H54 (cell line): ENCODE measurements around the gene DAND5.

Source experiments
- DNase-seq: peaks from one replicate; pipeline ENCODE4 v3.0.0; 2011; ENCODE audit warnings: low spot score, mixed read lengths; ENCODE audit not compliant: insufficient read length
- FAIRE-seq: peaks from 3 replicates; lab custom pipeline; 2011; peaks lifted over from hg19 to GRCh38; lab: Jason Lieb, UNC
- POLR2A ChIP-seq: IDR thresholded peaks from 2 replicates; pipeline ENCODE4 v1.6.1; 2011; ENCODE audit warnings: low read depth, mild to moderate bottlenecking, low read length

The DAND5 gene

DNA sequence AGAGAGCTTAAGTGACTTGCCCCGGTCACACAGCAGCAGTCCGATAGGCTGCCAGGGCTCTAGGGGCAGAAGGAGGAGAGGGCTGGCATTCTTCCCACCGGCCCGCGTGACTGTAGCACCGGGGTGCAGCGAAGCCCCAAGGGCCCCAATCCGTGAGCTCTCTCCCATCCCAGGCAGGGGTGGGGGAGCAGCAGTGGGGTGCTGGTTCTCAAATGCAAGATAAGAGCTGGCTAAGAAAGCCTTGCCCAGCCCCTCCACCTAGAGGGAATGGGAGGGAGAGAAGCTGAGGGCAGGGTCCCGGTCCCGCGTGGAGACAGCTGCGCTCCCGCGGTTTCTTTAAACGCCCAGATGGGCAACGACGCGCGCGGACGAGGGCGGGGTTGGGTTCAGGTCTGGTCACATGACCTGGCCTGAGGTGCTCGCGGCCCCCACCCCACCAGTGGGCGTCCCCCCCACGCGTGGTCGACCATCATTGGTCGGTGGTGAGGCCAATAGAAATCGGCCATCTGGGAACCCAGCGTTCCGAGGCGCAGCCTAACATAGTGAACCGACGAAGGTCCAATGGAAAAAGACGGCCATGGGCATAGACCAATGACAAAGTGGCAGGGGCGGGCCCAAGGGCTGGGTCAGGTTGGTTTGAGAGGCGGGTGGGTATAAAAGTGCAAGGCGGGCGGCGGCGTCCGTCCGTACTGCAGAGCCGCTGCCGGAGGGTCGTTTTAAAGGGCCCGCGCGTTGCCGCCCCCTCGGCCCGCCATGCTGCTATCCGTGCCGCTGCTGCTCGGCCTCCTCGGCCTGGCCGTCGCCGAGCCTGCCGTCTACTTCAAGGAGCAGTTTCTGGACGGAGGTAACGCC, 31.2 kb upstream of the DAND5 start, which contains the start of gene CALR:
CALR (plus strand) TSS at position 683 of the 852 bp plus-strand sequence; CDS start at position 754, 71 bp downstream.
- peak; percentile 94 for TF ChIP-seq POLR2A
- peak; percentile 57 for FAIRE-seq
- DNase-seq, result peak; percentile 96

DNA sequence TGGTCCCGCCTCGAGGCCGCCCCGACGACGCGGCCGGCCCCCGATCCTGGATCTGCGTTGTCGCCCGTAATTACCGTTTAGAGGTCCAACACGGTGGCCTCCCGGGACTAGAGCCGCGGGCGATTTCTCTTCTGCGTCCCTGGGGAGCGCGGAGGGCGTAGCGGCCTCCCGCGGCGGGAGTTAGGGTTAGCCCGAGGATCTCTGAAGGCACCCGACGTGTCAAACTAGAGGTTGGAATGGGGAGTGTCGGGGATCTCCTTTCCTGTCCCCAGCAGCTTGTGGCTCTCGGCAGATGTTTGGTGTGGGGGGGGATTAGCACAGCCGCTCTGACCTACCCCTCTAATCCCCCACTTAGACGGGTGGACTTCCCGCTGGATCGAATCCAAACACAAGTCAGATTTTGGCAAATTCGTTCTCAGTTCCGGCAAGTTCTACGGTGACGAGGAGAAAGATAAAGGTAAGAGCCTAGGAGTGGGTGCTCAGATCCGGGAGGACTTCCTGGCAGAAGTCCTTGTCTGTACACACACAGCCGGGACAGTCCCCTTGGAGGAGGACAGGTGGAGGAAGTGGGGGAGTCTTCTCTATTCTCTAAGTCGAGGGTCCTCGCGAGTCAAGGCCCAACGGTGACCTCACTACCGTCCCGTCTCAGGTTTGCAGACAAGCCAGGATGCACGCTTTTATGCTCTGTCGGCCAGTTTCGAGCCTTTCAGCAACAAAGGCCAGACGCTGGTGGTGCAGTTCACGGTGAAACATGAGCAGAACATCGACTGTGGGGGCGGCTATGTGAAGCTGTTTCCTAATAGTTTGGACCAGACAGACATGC, 30.4 kb upstream of the DAND5 start:
- FAIRE-seq, result no peak
- no peak for TF ChIP-seq POLR2A
- no peak for DNase-seq

GRCh38 chr19:12939975-12940423, 29.4 kb upstream of the DAND5 start:
- DNase-seq (no peak), FAIRE-seq (no peak)
- no peak for TF ChIP-seq POLR2A

DNA sequence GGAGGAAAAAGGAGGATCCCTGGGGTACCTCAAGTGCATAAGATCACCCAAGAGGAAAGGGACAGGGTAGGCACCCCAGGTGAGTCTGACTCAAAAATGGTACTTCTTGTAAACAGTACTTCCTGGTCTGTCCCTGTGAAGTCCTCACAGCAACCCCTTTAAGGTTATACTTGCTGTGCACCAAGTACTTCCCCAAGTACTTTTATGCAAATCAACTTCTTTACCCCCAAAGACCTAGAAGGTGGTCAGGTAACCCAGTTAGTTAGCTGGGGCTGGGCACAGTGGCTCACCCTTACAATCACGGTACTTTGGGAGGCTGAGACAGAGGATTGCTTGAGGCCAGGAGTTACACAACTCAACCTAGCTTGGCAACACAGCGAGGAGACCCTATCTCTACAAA, 28.5 kb upstream of the DAND5 start:
- no peak for DNase-seq
- TF ChIP-seq POLR2A, result no peak
- no peak for FAIRE-seq

DNA sequence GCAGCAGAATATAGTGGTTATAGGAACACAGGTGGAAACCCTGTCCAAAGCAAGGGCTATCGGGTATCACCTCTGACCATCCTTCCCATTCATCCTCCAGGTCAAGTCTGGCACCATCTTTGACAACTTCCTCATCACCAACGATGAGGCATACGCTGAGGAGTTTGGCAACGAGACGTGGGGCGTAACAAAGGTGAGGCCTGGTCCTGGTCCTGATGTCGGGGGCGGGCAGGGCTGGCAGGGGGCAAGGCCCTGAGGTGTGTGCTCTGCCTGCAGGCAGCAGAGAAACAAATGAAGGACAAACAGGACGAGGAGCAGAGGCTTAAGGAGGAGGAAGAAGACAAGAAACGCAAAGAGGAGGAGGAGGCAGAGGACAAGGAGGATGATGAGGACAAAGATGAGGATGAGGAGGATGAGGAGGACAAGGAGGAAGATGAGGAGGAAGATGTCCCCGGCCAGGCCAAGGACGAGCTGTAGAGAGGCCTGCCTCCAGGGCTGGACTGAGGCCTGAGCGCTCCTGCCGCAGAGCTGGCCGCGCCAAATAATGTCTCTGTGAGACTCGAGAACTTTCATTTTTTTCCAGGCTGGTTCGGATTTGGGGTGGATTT, 25.8 kb upstream of the DAND5 start:
- TF ChIP-seq POLR2A, result no peak
- FAIRE-seq, result no peak
- DNase-seq, result no peak

DNA sequence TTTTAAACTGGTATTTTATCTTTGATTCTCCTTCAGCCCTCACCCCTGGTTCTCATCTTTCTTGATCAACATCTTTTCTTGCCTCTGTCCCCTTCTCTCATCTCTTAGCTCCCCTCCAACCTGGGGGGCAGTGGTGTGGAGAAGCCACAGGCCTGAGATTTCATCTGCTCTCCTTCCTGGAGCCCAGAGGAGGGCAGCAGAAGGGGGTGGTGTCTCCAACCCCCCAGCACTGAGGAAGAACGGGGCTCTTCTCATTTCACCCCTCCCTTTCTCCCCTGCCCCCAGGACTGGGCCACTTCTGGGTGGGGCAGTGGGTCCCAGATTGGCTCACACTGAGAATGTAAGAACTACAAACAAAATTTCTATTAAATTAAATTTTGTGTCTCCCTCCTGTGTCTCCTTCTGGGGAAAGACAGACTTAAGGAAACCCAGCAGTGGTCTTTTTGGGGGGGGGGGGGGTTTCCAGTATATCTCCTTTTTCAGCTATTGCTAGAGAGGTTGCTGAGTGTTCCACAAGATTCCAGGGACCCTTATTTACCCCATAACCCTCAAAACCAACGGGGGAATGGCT, 25.2 kb upstream of the DAND5 start:
- DNase-seq, result no peak
- TF ChIP-seq POLR2A, result no peak
- no peak for FAIRE-seq

- DNase-seq (peak; percentile 81), FAIRE-seq (peak; percentile 27)
- peak; percentile 88 for TF ChIP-seq POLR2A
These were observed 23.8 kb upstream of the DAND5 start, which contains the start of gene RAD23A for GRCh38 chr19:12945479-12946091. Gene RAD23A (plus strand): TSS chr19:12945862. CDS start chr19:12945949, 87 bp downstream.

GRCh38 chr19:12946092-12946721, 23.2 kb upstream of the DAND5 start:
- DNase-seq (no peak), FAIRE-seq (no peak)
- TF ChIP-seq POLR2A, result peak; percentile 41; the same call in 1 of the 2 replicates

- FAIRE-seq, result no peak
- TF ChIP-seq POLR2A, result no peak
- no peak for DNase-seq
These were observed 22.5 kb upstream of the DAND5 start for GRCh38 chr19:12946731-12947496.

DNA sequence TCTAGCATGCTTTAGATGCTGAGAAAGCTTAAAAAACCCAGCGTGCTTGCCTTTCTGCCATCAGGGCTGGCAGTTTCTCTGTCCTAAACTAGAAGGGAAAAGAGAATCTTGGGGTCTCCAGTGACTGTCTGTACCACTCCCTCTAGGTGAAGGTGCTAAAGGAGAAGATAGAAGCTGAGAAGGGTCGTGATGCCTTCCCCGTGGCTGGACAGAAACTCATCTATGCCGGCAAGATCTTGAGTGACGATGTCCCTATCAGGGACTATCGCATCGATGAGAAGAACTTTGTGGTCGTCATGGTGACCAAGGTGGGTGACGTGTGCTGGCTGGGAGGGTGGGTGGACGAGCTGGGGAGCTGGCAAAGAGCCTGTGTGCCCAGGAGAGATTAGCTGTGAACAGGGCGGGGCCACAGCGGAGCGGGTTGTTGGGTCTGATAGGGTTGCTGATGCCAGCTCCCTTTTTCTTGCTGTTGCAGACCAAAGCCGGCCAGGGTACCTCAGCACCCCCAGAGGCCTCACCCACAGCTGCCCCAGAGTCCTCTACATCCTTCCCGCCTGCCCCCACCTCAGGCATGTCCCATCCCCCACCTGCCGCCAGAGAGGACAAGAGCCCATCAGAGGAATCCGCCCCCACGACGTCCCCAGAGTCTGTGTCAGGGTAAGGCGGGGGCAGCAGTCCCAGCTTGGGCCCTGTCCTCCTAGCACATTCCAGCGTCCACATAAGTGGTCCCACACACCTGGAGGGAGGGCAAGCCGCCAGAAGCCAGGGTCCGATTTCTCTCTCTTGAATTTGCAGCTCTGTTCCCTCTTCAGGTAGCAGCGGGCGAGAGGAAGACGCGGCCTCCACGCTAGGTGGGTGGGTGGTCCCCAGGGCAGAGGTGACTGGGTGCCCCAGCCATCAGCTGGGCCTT, 21.4 kb upstream of the DAND5 start:
- DNase-seq (no peak), FAIRE-seq (no peak)
- TF ChIP-seq POLR2A, result no peak

- DNase-seq (no peak), FAIRE-seq (no peak)
These were observed 20.6 kb upstream of the DAND5 start for GRCh38 chr19:12948612-12949362.

More at GRCh38 chr19:12948612-12949362, 20.6 kb upstream of the DAND5 start:
- no peak for TF ChIP-seq POLR2A
